SK-N-DZ (cell line): Measurements from ENCODE around the gene GALNT14.

Experiments
- DNase-seq: peaks from one replicate; pipeline ENCODE4 v3.0.0-alpha.2; 2015; ENCODE audit warnings: low spot score

The GALNT14 gene

GRCh38 chr2:31136000-31136399 lies 2.2 kb downstream of the GALNT14 start:
- DNase-seq, result no peak

GRCh38 chr2:31134480-31134879 lies 3.8 kb downstream of the GALNT14 start:
- DNase-seq, result no peak

- DNase-seq, result no peak
Observed at GRCh38 chr2:31132786-31133185, 5.5 kb downstream of the GALNT14 start.

DNA sequence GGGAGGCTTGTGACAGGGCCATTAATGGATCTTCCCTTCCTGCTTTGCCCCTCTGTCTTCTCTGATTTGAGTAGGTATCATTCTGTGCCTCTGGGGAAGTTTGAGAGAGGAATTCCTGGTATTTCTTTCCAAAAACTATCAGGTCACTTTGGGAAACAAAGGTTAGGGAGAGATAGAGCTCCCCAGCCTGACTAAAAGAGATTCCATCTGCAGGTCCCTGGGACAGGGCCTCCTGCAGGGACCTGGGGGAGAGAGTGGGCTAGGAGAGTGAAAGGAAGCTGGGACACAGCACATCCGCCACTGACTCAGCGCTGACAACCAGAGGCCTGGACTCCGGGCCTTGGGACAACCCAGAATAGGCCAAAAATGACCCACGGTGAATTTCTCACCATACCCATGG lies 6.4 kb downstream of the GALNT14 start:
- DNase-seq, result no peak

DNA sequence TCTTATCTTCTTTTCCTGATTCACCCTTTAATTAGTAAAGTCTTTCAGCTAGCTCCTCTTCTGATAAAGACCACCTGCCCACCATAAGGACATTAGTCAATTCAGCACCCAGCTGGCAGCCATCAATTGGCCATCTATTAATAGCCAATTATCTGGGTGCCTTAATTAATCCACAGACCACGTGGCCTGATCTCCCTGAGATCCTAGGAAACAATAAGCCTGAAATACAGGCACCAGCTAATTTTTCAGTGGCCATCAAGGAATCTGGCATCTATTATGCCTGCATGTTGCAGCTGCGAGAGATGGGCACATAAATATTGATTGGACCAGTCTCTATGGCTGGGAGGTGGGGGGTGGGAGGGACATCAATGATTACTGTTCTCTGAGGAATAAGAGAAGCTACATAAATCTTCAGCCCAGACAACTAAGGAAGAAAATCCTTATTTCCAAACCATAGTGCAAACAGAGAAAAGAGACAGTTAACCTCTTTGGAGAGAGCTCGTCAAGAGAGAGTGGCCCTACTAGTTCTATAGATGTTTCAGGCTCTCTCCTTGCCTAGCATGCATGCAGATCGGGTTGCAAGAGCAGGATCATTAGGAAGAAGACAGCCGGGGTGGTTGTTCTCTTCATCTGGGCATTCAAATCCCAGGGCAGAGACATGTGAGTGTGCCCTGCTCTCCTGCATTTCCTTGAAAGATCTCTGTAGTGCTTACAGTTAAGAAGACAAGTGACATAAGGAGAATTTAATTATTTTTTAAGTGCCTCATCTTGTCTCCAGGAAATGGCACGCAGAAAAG lies 8.7 kb downstream of the GALNT14 start:
- DNase-seq, result no peak

DNA sequence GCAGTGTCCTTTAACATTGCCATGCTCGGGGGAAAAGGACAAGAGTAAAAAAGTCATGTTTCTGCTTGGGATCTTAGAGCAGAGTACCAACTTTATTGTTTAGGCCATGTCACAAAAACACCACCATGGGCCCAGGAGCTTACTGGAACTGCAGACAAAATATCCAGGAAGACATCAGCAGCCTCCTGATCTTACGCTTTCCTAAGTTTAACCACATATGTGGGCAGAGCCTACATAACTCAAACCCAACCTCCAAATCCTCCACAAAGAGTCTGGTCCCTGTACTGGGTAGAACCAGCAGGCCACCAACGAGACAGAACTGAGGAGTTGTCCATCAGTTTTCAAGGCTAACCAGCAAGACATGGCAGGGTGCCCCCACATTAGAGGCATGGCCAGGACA lies 10.3 kb downstream of the GALNT14 start:
- DNase-seq, result no peak

- DNase-seq, result no peak
Observed at GRCh38 chr2:31125918-31126695, 12.1 kb downstream of the GALNT14 start.

GRCh38 chr2:31124904-31125303 lies 13.3 kb downstream of the GALNT14 start:
- DNase-seq, result no peak

DNA sequence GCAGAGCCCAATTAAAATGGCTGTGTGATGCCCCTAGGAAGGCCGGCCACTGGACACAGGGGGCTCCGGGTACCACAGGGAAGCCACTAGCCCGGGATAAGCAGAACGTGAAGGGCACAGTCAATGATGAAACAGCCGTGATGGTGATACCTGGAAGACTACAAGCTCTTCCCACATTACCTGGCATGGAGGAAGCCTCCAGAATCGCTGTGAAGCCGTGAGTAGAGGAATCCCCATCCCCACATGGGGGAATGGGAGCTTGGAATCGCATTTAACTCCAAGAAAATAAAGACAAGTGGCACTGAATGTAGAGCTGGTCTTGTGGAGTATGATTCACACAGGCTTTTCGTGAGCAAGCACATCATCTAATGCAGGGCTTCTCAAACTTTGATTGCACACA lies 16.1 kb downstream of the GALNT14 start:
- no peak for DNase-seq

DNA sequence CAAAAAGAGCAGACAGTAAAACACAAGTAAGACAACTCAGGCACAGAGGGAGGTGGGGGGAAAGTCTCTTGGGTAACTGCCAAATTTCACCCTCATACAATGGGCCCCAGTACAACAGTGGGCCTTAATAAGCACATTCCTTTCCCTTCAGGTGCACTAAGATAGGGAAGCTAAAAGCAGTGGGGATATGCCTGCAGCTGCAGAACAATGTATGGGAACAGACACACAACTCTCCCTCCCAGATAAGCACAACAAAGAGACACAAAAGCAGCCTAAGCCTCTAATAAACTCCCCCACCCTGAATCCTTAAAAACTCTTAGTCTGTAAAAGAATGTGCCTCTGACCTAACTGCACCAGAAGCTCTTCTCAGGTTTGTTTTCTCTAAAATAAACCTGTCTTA lies 24.5 kb downstream of the GALNT14 start:
- DNase-seq, result no peak

- no peak for DNase-seq
Observed at GRCh38 chr2:31112544-31112943, 25.7 kb downstream of the GALNT14 start.

DNA sequence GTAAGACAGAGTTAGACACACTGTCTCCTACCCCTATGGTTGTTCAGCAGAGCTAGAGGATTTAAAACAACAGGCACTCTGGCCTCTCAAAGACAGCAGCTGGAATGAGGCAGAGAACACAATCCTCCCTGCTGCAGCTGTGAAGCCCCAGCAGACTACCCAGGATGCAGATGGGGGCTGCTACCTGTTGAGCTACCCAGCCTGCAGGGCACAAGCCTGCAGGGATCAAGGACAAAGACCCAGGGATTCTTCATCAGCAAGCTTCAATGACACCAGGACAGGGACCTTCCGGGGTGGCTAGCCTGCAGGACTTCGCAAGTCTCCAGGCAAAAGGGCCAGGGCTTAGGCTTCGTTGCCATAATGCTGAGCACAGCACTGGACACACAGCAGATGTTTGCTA lies 27.2 kb downstream of the GALNT14 start:
- no peak for DNase-seq

GRCh38 chr2:31110431-31110830 lies 27.8 kb downstream of the GALNT14 start:
- DNase-seq, result no peak

DNA sequence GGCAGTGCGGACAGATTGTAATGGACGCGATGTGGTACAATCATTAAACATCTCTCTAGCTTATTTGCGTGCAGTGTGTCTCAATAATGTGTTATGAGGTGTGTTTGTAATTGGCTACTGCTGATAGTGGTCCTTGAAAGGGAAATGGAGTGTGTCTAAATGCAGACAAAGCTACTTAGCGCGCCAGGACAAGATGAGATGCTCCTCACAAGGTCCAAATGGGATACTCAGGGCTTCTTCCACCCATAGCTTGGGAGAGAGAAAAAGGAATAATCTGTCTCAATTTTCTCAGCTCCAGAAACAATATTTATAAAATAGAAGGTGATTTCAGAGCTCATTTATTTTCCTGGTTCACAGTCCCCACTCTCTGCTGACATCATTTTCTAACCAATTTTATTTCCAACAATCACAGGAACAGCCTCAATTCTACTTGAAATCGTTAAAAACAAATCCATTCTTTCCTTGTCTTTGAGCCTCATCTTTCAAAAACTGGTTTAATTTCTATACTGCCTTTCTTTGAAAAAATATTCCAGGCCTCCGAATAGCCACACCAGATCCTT lies 28.5 kb downstream of the GALNT14 start:
- no peak for DNase-seq

- DNase-seq, result no peak
Observed at GRCh38 chr2:31108561-31109286, 29.5 kb downstream of the GALNT14 start.

GRCh38 chr2:31107591-31108300 lies 30.5 kb downstream of the GALNT14 start:
- DNase-seq, result no peak

DNA sequence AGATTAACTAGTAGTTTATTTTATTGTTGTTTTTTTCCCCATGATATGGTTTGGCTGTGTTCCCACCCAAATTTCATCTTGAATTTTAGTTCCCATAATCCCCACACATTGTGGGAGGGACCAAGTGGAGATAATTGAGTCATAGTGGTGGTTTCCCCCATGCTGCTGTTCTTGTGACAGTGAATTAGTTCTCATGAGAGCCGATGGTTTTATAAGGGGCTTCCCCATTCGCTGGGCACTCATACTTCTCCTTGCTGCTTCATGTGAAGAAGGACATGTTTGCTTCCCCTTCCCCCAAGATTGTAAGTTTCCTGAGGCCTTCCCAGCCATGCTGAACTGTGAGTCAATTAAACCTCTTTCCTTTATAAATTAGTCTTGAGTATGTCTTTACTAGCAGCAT lies 36.5 kb downstream of the GALNT14 start:
- DNase-seq, result no peak

- no peak for DNase-seq
Observed at GRCh38 chr2:31097962-31098613, 40.2 kb downstream of the GALNT14 start.

- DNase-seq, result no peak
Observed at GRCh38 chr2:31090188-31090587, 48.1 kb downstream of the GALNT14 start.

GRCh38 chr2:31089645-31090044 lies 48.6 kb downstream of the GALNT14 start:
- no peak for DNase-seq
